Fibroblast of pulmonary artery (primary cell): ENCODE results near the gene RBMS1.

Experiments used
- DNase-seq: peaks from one replicate; pipeline ENCODE4 v3.0.0-alpha.2; 2010; ENCODE audit warnings: low read depth
- H3K4me3 ChIP-seq: replicated peaks from 2 replicates; pipeline ENCODE4 v1.5.1; 2011; ENCODE audit warnings: low read depth, mild to moderate bottlenecking, control low read depth, low read length, moderate library complexity
- CTCF ChIP-seq: IDR thresholded peaks from 2 replicates; pipeline ENCODE4 v1.5.1; 2011; ENCODE audit warnings: mild to moderate bottlenecking, control low read depth, low read length, inconsistent platforms; ENCODE audit errors: missing control alignments

The RBMS1 gene

GRCh38 chr2:160463245-160463644 lies 30.4 kb downstream of the RBMS1 start:
- H3K4me3 ChIP-seq, result no peak overlapping the region
- TF ChIP-seq CTCF, result no peak
- DNase-seq, result no peak

GRCh38 chr2:160460333-160460731 lies 33.3 kb downstream of the RBMS1 start:
- no peak overlapping the region for H3K4me3 ChIP-seq
- TF ChIP-seq CTCF, result no peak
- no peak for DNase-seq

GRCh38 chr2:160459538-160460332 lies 33.9 kb downstream of the RBMS1 start:
- no peak for TF ChIP-seq CTCF
- DNase-seq, result no peak
- no peak overlapping the region for H3K4me3 ChIP-seq

- DNase-seq, result no peak
- H3K4me3 ChIP-seq, result no peak overlapping the region
- no peak for TF ChIP-seq CTCF
These were observed 34.7 kb downstream of the RBMS1 start for GRCh38 chr2:160458718-160459453.

- DNase-seq, result no peak
- TF ChIP-seq CTCF, result no peak
- H3K4me3 ChIP-seq, result no peak overlapping the region
These were observed 36.0 kb downstream of the RBMS1 start for GRCh38 chr2:160457588-160457987.

- DNase-seq, result no peak
- TF ChIP-seq CTCF, result no peak
- no peak overlapping the region for H3K4me3 ChIP-seq
These were observed 39.4 kb downstream of the RBMS1 start for GRCh38 chr2:160454070-160454797.
